Neural progenitor cell (in vitro differentiated cells): ENCODE data around the gene ARVCF. TPM values are rescaled to one million over a fixed set of nuclear protein-coding genes. Genes with fewer than 3 reads are reported as not detected.

ENCODE experiments used
- DNase-seq: peaks from one replicate; pipeline ENCODE4 v3.0.0-alpha.2; 2016; ENCODE audit warnings: low spot score
- H2AFZ ChIP-seq: fragments of 200-600 bp; sonication (generic); replicated peaks from 2 replicates; pipeline ENCODE4 v1.6.1; 2016; ENCODE audit warnings: antibody characterized with exemption
- H3F3A ChIP-seq: fragments of 200-600 bp; sonication (generic); 2 replicates; pipeline ENCODE4 v1.6.1; 2016; ENCODE audit warnings: antibody characterized with exemption, low read depth
- H3K27ac ChIP-seq: fragments of 200-600 bp; sonication (generic); 2 replicates; pipeline ENCODE4 v1.5.1; 2016; ENCODE audit warnings: mild to moderate bottlenecking
- H3K27me3 ChIP-seq: fragments of 200-600 bp; sonication (generic); 2 replicates; pipeline ENCODE4 v1.6.1; 2016; ENCODE audit warnings: mild to moderate bottlenecking, moderate library complexity
- H3K36me3 ChIP-seq: fragments of 200-600 bp; sonication (generic); 2 replicates; pipeline ENCODE4 v1.5.1; 2016
- H3K4me1 ChIP-seq: fragments of 200-600 bp; sonication (generic); 2 replicates; pipeline ENCODE4 v1.6.1; 2016; ENCODE audit warnings: mixed run types
- H3K4me2 ChIP-seq: fragments of 200-600 bp; sonication (generic); 2 replicates; pipeline ENCODE4 v1.6.1; 2016
- H3K4me3 ChIP-seq: fragments of 200-600 bp; sonication (generic); 2 replicates; pipeline ENCODE4 v1.5.1; 2016
- H3K79me2 ChIP-seq: fragments of 200-600 bp; sonication (generic); 2 replicates; pipeline ENCODE4 v1.6.1; 2016; ENCODE audit warnings: low read depth
- H3K9ac ChIP-seq: fragments of 200-600 bp; sonication (generic); 2 replicates; pipeline ENCODE4 v1.6.1; 2016
- H3K9me3 ChIP-seq: fragments of 200-600 bp; sonication (generic); 2 replicates; pipeline ENCODE4 v1.5.1; 2016; ENCODE audit warnings: low read depth
- H4K20me1 ChIP-seq: fragments of 200-600 bp; sonication (generic); 2 replicates; pipeline ENCODE4 v1.6.1; 2016; ENCODE audit warnings: low read depth
- H3K27ac Mint-ChIP-seq: 3 replicates; pipeline ENCODE4 v1.8.0; 2021; ENCODE audit warnings: mixed read lengths
- H3K27me3 Mint-ChIP-seq: 2 replicates; pipeline ENCODE4 v1.8.0; 2022; ENCODE audit warnings: low read depth, mild to moderate bottlenecking, inconsistent platforms, moderate library complexity, mixed read lengths; ENCODE audit not compliant: insufficient read depth
- H3K36me3 Mint-ChIP-seq: 3 replicates; pipeline ENCODE4 v1.8.0; 2021; ENCODE audit warnings: mixed read lengths
- H3K4me1 Mint-ChIP-seq: 3 replicates; pipeline ENCODE4 v1.8.0; 2021; ENCODE audit warnings: mixed read lengths
- H3K4me3 Mint-ChIP-seq: 3 replicates; pipeline ENCODE4 v1.8.0; 2021; ENCODE audit warnings: mild to moderate bottlenecking, moderate library complexity, mixed read lengths
- H3K9me3 Mint-ChIP-seq: 3 replicates; pipeline ENCODE4 v1.8.0; 2020; ENCODE audit warnings: mixed read lengths
- EZH2 ChIP-seq: fragments of 200-600 bp; sonication (generic); IDR thresholded peaks from 2 replicates; pipeline ENCODE4 v1.6.1; 2017; ENCODE audit warnings: antibody characterized with exemption, mild to moderate bottlenecking, moderate library complexity
- EZH2phosphoT487 ChIP-seq: fragments of 200-600 bp; sonication (generic); IDR thresholded peaks from 2 replicates; pipeline ENCODE4 v1.6.1; 2017; ENCODE audit warnings: antibody characterized with exemption
- total RNA-seq: library from RNA; depleted of rRNA; stranded (reverse); fragments of >200 nt; gene quantifications from 2 replicates; pipeline ENCODE4 v1.2.3, GENCODE V29; 2015; ENCODE audit warnings: low replicate concordance
- TF ChIP-seq, protein P1 (sequence below): fragments of 200-600 bp; sonication (generic); IDR thresholded peaks from 2 replicates; pipeline ENCODE4 v1.5.1; 2017; ENCODE audit warnings: antibody characterized with exemption, mild to moderate bottlenecking

Gene ARVCF
- total RNA-seq, 1 donor from 2014 or later = 35.4 TPM

DNA sequence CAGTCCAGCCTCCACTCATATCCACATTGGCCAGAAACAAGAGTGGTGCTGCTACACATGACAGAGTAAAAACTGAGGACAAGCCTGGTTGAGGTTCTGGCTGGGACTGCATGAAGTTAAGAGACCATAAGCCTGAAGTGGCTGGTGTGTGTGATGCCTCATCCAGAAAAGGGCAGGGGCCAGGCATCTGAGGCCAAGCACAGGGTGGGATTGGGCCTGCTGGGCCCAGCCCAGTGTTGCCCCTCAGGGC, 25.3 kb downstream of the ARVCF start:
- H3K9ac ChIP-seq = no peak overlapping the region
- H3K4me3 Mint-ChIP-seq = no peak overlapping the region
- no peaks in the 10 kb centered on the region for H3K9me3 Mint-ChIP-seq
- no peaks in the 10 kb centered on the region for H3K9me3 ChIP-seq
- H3K4me1 Mint-ChIP-seq = peaks cover 12% of the 10 kb centered on the region
- H3K36me3 ChIP-seq = no peaks in the 10 kb centered on the region
- H2AFZ ChIP-seq = no peak overlapping the region
- H3K36me3 Mint-ChIP-seq = no peaks in the 10 kb centered on the region
- DNase-seq = no peak
- no peaks in the 10 kb centered on the region for H3K27me3 ChIP-seq
- no peak overlapping the region for H3K27ac Mint-ChIP-seq
- H3K27ac ChIP-seq = no peak overlapping the region
- H3K4me2 ChIP-seq = no peak overlapping the region
- H3K4me3 ChIP-seq = no peak overlapping the region
- H3K79me2 ChIP-seq = no peaks in the 10 kb centered on the region
- peaks cover 3% of the 10 kb centered on the region for H3K4me1 ChIP-seq
- peaks cover 1% of the 10 kb centered on the region for H4K20me1 ChIP-seq
- TF ChIP-seq EZH2 (no peak), EZH2phosphoT487 (no peak)
- TF ChIP-seq, protein P1, sequence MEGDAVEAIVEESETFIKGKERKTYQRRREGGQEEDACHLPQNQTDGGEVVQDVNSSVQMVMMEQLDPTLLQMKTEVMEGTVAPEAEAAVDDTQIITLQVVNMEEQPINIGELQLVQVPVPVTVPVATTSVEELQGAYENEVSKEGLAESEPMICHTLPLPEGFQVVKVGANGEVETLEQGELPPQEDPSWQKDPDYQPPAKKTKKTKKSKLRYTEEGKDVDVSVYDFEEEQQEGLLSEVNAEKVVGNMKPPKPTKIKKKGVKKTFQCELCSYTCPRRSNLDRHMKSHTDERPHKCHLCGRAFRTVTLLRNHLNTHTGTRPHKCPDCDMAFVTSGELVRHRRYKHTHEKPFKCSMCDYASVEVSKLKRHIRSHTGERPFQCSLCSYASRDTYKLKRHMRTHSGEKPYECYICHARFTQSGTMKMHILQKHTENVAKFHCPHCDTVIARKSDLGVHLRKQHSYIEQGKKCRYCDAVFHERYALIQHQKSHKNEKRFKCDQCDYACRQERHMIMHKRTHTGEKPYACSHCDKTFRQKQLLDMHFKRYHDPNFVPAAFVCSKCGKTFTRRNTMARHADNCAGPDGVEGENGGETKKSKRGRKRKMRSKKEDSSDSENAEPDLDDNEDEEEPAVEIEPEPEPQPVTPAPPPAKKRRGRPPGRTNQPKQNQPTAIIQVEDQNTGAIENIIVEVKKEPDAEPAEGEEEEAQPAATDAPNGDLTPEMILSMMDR = no peak
- peaks cover 5% of the 10 kb centered on the region for H3K27me3 Mint-ChIP-seq
- peaks cover 7% of the 10 kb centered on the region for H3F3A ChIP-seq

GRCh38 chr22:19990609-19991394, 25.8 kb downstream of the ARVCF start:
- H3K4me1 ChIP-seq = peaks cover 7% of the 10 kb centered on the region
- peaks cover 13% of the 10 kb centered on the region for H3K4me1 Mint-ChIP-seq
- TF ChIP-seq EZH2phosphoT487 = no peak
- no peak for TF ChIP-seq EZH2
- TF ChIP-seq, protein P1 = no peak
- H3K36me3 Mint-ChIP-seq = no peaks in the 10 kb centered on the region
- peaks cover 4% of the 10 kb centered on the region for H3K79me2 ChIP-seq
- no peak overlapping the region for H2AFZ ChIP-seq
- H3K27ac ChIP-seq = no peak overlapping the region
- no peaks in the 10 kb centered on the region for H3K9me3 Mint-ChIP-seq
- no peak overlapping the region for H3K4me3 Mint-ChIP-seq
- peaks cover 5% of the 10 kb centered on the region for H3K27me3 Mint-ChIP-seq
- no peak overlapping the region for H3K27ac Mint-ChIP-seq
- H3F3A ChIP-seq = peaks cover 10% of the 10 kb centered on the region
- H3K27me3 ChIP-seq = no peaks in the 10 kb centered on the region
- no peaks in the 10 kb centered on the region for H3K36me3 ChIP-seq
- H3K9ac ChIP-seq = no peak overlapping the region
- H3K4me3 ChIP-seq = no peak overlapping the region
- H3K9me3 ChIP-seq = no peaks in the 10 kb centered on the region
- no peak for DNase-seq
- H3K4me2 ChIP-seq = no peak overlapping the region
- H4K20me1 ChIP-seq = peaks cover 6% of the 10 kb centered on the region

GRCh38 chr22:19990188-19990587, 26.4 kb downstream of the ARVCF start:
- Mint-ChIP-seq H3K27me3 (peaks cover 5% of the 10 kb centered on the region), H3K4me1 (peaks cover 19% of the 10 kb centered on the region), H3K27ac (no peak overlapping the region), H3K36me3 (peaks cover 2% of the 10 kb centered on the region), H3K9me3 (no peaks in the 10 kb centered on the region), H3K4me3 (no peak overlapping the region)
- H3K27me3 ChIP-seq = no peaks in the 10 kb centered on the region
- TF ChIP-seq EZH2 = no peak
- TF ChIP-seq, protein P1 = no peak
- no peak for TF ChIP-seq EZH2phosphoT487
- no peak for DNase-seq
- no peak overlapping the region for H3K9ac ChIP-seq
- peaks cover 10% of the 10 kb centered on the region for H3K79me2 ChIP-seq
- H2AFZ ChIP-seq = no peak overlapping the region
- H3K4me2 ChIP-seq = no peak overlapping the region
- peaks cover 10% of the 10 kb centered on the region for H3K4me1 ChIP-seq
- H4K20me1 ChIP-seq = peaks cover 13% of the 10 kb centered on the region
- H3F3A ChIP-seq = peaks cover 10% of the 10 kb centered on the region
- H3K9me3 ChIP-seq = no peaks in the 10 kb centered on the region
- H3K4me3 ChIP-seq = no peak overlapping the region
- no peak overlapping the region for H3K27ac ChIP-seq
- H3K36me3 ChIP-seq = no peaks in the 10 kb centered on the region
